Measurements from ENCODE around the gene CETN1. TPM values are rescaled to one million over a fixed set of nuclear protein-coding genes. Genes with fewer than 3 reads are reported as not detected.

Gene CETN1
- total RNA-seq, 2 donors from 2014 or later = not detected

GRCh38 chr18:565562-566061 lies 14.6 kb upstream of the CETN1 start:
- no peak overlapping the region for H3K4me3 Mint-ChIP-seq
- WGBS, 2 experiments (ENCODE audit: insufficient coverage in 1 of 2, insufficient read length in 1 of 2) = 90 to 91% methylated on average over 6 to 7 of the region's 7 CpGs
- Histone ChIP-seq H3K27me3 (ENCODE audit: control insufficient read depth, insufficient read depth, low read length, poor library complexity, severe bottlenecking) (no peaks in the 10 kb centered on the region), H3K36me3 (ENCODE audit: control insufficient read depth, insufficient read depth, low read length) (no peaks in the 10 kb centered on the region), H3K9ac (ENCODE audit: extremely low read depth, low read length, poor library complexity, severe bottlenecking) (no peak overlapping the region), H3K4me3 (ENCODE audit: low read length) (no peak overlapping the region), H3K9me3 (ENCODE audit: control insufficient read depth, low read length) (peaks cover 14% of the 10 kb centered on the region), H3K4me1 (ENCODE audit: control insufficient read depth, insufficient read depth, low read length) (no peaks in the 10 kb centered on the region), H3K27ac (ENCODE audit: low read depth, low read length) (no peak overlapping the region)
- no peak for DNase-seq
- H3K27me3 Mint-ChIP-seq (ENCODE audit: insufficient read depth) = peaks cover 4% of the 10 kb centered on the region
- H3K4me1 Mint-ChIP-seq = peaks cover 3% of the 10 kb centered on the region
- H3K27ac Mint-ChIP-seq = no peak overlapping the region
- H3K9me3 Mint-ChIP-seq = peaks cover 11% of the 10 kb centered on the region
- no peak for TF ChIP-seq CTCF (conservative IDR thresholded peaks at IDR 0.05)
- H3K36me3 Mint-ChIP-seq (ENCODE audit: low read depth) = peaks cover 2% of the 10 kb centered on the region

- Histone ChIP-seq H3K36me3 (ENCODE audit: control insufficient read depth, insufficient read depth, low read length) (no peaks in the 10 kb centered on the region), H3K4me1 (ENCODE audit: control insufficient read depth, insufficient read depth, low read length) (peaks cover 2% of the 10 kb centered on the region), H3K27ac (ENCODE audit: low read depth, low read length) (no peak overlapping the region), H3K4me3 (ENCODE audit: low read length) (no peak overlapping the region), H3K9me3 (ENCODE audit: control insufficient read depth, low read length) (peaks cover 3% of the 10 kb centered on the region), H3K9ac (ENCODE audit: extremely low read depth, low read length, poor library complexity, severe bottlenecking) (no peak overlapping the region), H3K27me3 (ENCODE audit: control insufficient read depth, insufficient read depth, low read length, poor library complexity, severe bottlenecking) (no peaks in the 10 kb centered on the region)
- no peak for TF ChIP-seq CTCF (conservative IDR thresholded peaks at IDR 0.05)
- peaks cover 5% of the 10 kb centered on the region for H3K4me1 Mint-ChIP-seq
- H3K4me3 Mint-ChIP-seq = no peak overlapping the region
- no peak overlapping the region for H3K27ac Mint-ChIP-seq
- DNase-seq = no peak
- H3K27me3 Mint-ChIP-seq (ENCODE audit: insufficient read depth) = peaks cover 4% of the 10 kb centered on the region
- peaks cover 3% of the 10 kb centered on the region for H3K9me3 Mint-ChIP-seq
- 93% methylated on average over 3 of the region's 3 CpGs; no CpG with 5 or more reads in 1 of the 2 experiments for WGBS, 2 experiments (ENCODE audit: insufficient coverage in 1 of 2, insufficient read length in 1 of 2)
- H3K36me3 Mint-ChIP-seq (ENCODE audit: low read depth) = no peaks in the 10 kb centered on the region
Observed at GRCh38 chr18:567122-567521, 13.1 kb upstream of the CETN1 start.

- Histone ChIP-seq H3K27me3 (ENCODE audit: control insufficient read depth, insufficient read depth, low read length, poor library complexity, severe bottlenecking) (no peaks in the 10 kb centered on the region), H3K9me3 (ENCODE audit: control insufficient read depth, low read length) (no peaks in the 10 kb centered on the region), H3K36me3 (ENCODE audit: control insufficient read depth, insufficient read depth, low read length) (no peaks in the 10 kb centered on the region), H3K9ac (ENCODE audit: extremely low read depth, low read length, poor library complexity, severe bottlenecking) (no peak overlapping the region), H3K27ac (ENCODE audit: low read depth, low read length) (no peak overlapping the region), H3K4me3 (ENCODE audit: low read length) (no peak overlapping the region), H3K4me1 (ENCODE audit: control insufficient read depth, insufficient read depth, low read length) (peaks cover 14% of the 10 kb centered on the region)
- WGBS, 2 experiments (ENCODE audit: insufficient coverage in 1 of 2, insufficient read length in 1 of 2) = 91 to 96% methylated on average over 3 of the region's 3 CpGs
- no peak overlapping the region for H3K27ac Mint-ChIP-seq
- no peaks in the 10 kb centered on the region for H3K36me3 Mint-ChIP-seq (ENCODE audit: low read depth)
- no peak overlapping the region for H3K4me3 Mint-ChIP-seq
- no peak for TF ChIP-seq CTCF (conservative IDR thresholded peaks at IDR 0.05)
- H3K4me1 Mint-ChIP-seq = peaks cover 20% of the 10 kb centered on the region
- no peaks in the 10 kb centered on the region for H3K9me3 Mint-ChIP-seq
- peaks cover 4% of the 10 kb centered on the region for H3K27me3 Mint-ChIP-seq (ENCODE audit: insufficient read depth)
- DNase-seq = no peak
Observed at GRCh38 chr18:568731-569130, 11.4 kb upstream of the CETN1 start.
